H1 (cell line): ENCODE measurements around the gene PLD3. TPM values are rescaled to one million over a fixed set of nuclear protein-coding genes. Genes with fewer than 3 reads are reported as not detected.

ENCODE experiments used
- CTCF ChIA-PET: fragments of 300-600 bp; sonication (Branson Sonifier 250); formaldehyde crosslinking; loops from one replicate; lab custom pipeline; 2021; ENCODE audit not compliant: partially characterized antibody; lab: Charles Lee
- POLR2A ChIA-PET: fragments of 300-600 bp; sonication (Branson Sonifier 250); formaldehyde crosslinking; loops from one replicate; lab custom pipeline; 2021; ENCODE audit warnings: inconsistent platforms; ENCODE audit not compliant: partially characterized antibody; lab: Charles Lee
- DNase-seq, 2 experiments: peaks; one replicate each; pipeline versions ENCODE4 v3.0.0 to v3.0.0-alpha.2; 2010 to 2022; ENCODE audit warnings: low spot score in 2 of 2, low read depth in 1 of 2, mixed read lengths in 1 of 2
- FAIRE-seq: peaks from 2 replicates; lab custom pipeline; 2011; peaks lifted over from hg19 to GRCh38; lab: Jason Lieb, UNC
- H2AFZ ChIP-seq: 2 replicates; pipeline ENCODE4 v1.8.1; 2012; ENCODE audit warnings: low read length, inconsistent platforms
- H2AK5ac ChIP-seq: 2 replicates; pipeline ENCODE4 v1.6.1; 2013; ENCODE audit warnings: low read depth, low read length
- H2BK120ac ChIP-seq: replicated peaks from 2 replicates; pipeline ENCODE3; 2013; ENCODE audit warnings: low read depth, low read length, inconsistent platforms
- H2BK12ac ChIP-seq: 2 replicates; pipeline ENCODE4 v1.6.1; 2013; ENCODE audit warnings: low read depth, low read length
- H2BK15ac ChIP-seq: 2 replicates; pipeline ENCODE4 v1.6.1; 2013; ENCODE audit warnings: low read length
- H2BK20ac ChIP-seq: 2 replicates; pipeline ENCODE4 v1.6.1; 2013; ENCODE audit warnings: low read length
- H2BK5ac ChIP-seq: 2 replicates; pipeline ENCODE4 v1.6.1; 2013; ENCODE audit warnings: low read depth, low read length
- H3K14ac ChIP-seq: 2 replicates; pipeline ENCODE4 v1.6.1; 2013; ENCODE audit warnings: inconsistent platforms; ENCODE audit not compliant: insufficient read length
- H3K18ac ChIP-seq: 2 replicates; pipeline ENCODE4 v1.6.1; 2013; ENCODE audit warnings: low read length; ENCODE audit errors: extremely low read depth
- H3K23ac ChIP-seq: 2 replicates; pipeline ENCODE4 v1.6.1; 2013; ENCODE audit warnings: inconsistent platforms; ENCODE audit not compliant: insufficient read length
- H3K23me2 ChIP-seq: 2 replicates; pipeline ENCODE4 v1.6.1; 2013; ENCODE audit warnings: low read depth, low read length
- H3K27ac ChIP-seq: 2 replicates; pipeline ENCODE4 v1.6.1; 2011; ENCODE audit warnings: low read depth, low read length, inconsistent platforms
- H3K27me3 ChIP-seq, 4 experiments: replicated peaks in 1 of 4; 1 replicate in 1 of 4; 2 replicates in 3 of 4; pipeline versions ENCODE4 v1.6.1 to v1.8.1; 2011 to 2013; ENCODE audit warnings: low read length in 3 of 4, mild to moderate bottlenecking in 3 of 4, inconsistent platforms in 2 of 4, mixed read lengths in 2 of 4, moderate library complexity in 1 of 4; ENCODE audit not compliant: control insufficient read depth in 3 of 4, insufficient read depth in 3 of 4; ENCODE audit errors: extremely low read depth in 1 of 4
- H3K36me3 ChIP-seq, 4 experiments: 2 replicates each; pipeline versions ENCODE4 v1.6.1 to v1.8.1; 2011 to 2013; ENCODE audit warnings: mild to moderate bottlenecking in 4 of 4, low read length in 3 of 4, moderate library complexity in 2 of 4, control low read depth in 1 of 4, inconsistent platforms in 1 of 4; ENCODE audit not compliant: insufficient read depth in 4 of 4, control insufficient read depth in 2 of 4
- H3K4ac ChIP-seq: replicated peaks from 2 replicates; pipeline ENCODE3; 2013; ENCODE audit warnings: low read length, low read depth, mixed read lengths, inconsistent platforms; ENCODE audit not compliant: insufficient read length
- H3K4me1 ChIP-seq, 4 experiments: replicated peaks in 1 of 4; 1 replicate in 1 of 4; 2 replicates in 3 of 4; pipeline versions ENCODE4 v1.6.1 to v1.8.1; 2011 to 2013; ENCODE audit warnings: low read length in 3 of 4, inconsistent platforms in 2 of 4, mixed read lengths in 1 of 4; ENCODE audit not compliant: insufficient read depth in 4 of 4, control insufficient read depth in 3 of 4
- H3K4me2 ChIP-seq, 2 experiments: 2 replicates each; pipeline versions ENCODE4 v1.6.1 to v1.8.1; 2011 to 2013; ENCODE audit warnings: low read depth in 2 of 2, low read length in 2 of 2, control low read depth in 1 of 2, inconsistent platforms in 1 of 2, mild to moderate bottlenecking in 1 of 2; ENCODE audit not compliant: insufficient read depth in 1 of 2
- H3K4me3 ChIP-seq, 4 experiments: fragments of 200-600, 300-600 bp in 1 of 4; sonication (generic), shearing (Covaris generic), sonication (Bioruptor Twin) in 1 of 4; 2 replicates each; pipeline versions ENCODE4 v1.5.1 to v1.8.1; 2011 to 2016; ENCODE audit warnings: low read length in 4 of 4, low read depth in 3 of 4, control low read depth in 2 of 4, inconsistent platforms in 2 of 4, mild to moderate bottlenecking in 2 of 4, mixed read lengths in 1 of 4, moderate library complexity in 1 of 4; ENCODE audit not compliant: insufficient read depth in 2 of 4; ENCODE audit errors: extremely low read depth in 1 of 4
- H3K56ac ChIP-seq: replicated peaks from 2 replicates; pipeline ENCODE3; 2013; ENCODE audit warnings: low read depth, mild to moderate bottlenecking, mixed read lengths, low read length, inconsistent platforms; ENCODE audit not compliant: insufficient read length
- H3K79me1 ChIP-seq: 2 replicates; pipeline ENCODE4 v1.6.1; 2013; ENCODE audit warnings: low read depth, low read length, control low read depth
- H3K79me2 ChIP-seq, 2 experiments: 2 replicates each; pipeline versions ENCODE4 v1.6.1 to v1.8.1; 2012 to 2013; ENCODE audit warnings: low read length in 2 of 2, mild to moderate bottlenecking in 2 of 2, inconsistent platforms in 1 of 2; ENCODE audit not compliant: insufficient read depth in 2 of 2, control insufficient read depth in 1 of 2
- H3K9ac ChIP-seq, 4 experiments: replicated peaks in 1 of 4; 1 replicate in 1 of 4; 2 replicates in 3 of 4; pipeline versions ENCODE4 v1.6.1 to v1.8.1; 2011 to 2013; ENCODE audit warnings: low read depth in 3 of 4, low read length in 3 of 4, control low read depth in 2 of 4, mild to moderate bottlenecking in 2 of 4, moderate library complexity in 2 of 4, inconsistent platforms in 1 of 4; ENCODE audit errors: extremely low read depth in 1 of 4
- H3K9me3 ChIP-seq, 2 experiments: 2 replicates each; pipeline versions ENCODE4 v1.6.1 to v1.8.1; 2012 to 2013; ENCODE audit warnings: mild to moderate bottlenecking in 2 of 2, moderate library complexity in 2 of 2, control low read depth in 1 of 2, inconsistent platforms in 1 of 2, low read depth in 1 of 2, low read length in 1 of 2, mixed read lengths in 1 of 2; ENCODE audit not compliant: insufficient read depth in 2 of 2
- H4K20me1 ChIP-seq, 2 experiments: replicated peaks in 1 of 2; 2 replicates each; pipeline versions ENCODE3 to v1.8.1; 2011 to 2013; ENCODE audit warnings: inconsistent platforms in 2 of 2, low read length in 2 of 2, mild to moderate bottlenecking in 1 of 2; ENCODE audit not compliant: insufficient read depth in 2 of 2, control insufficient read depth in 1 of 2
- H4K5ac ChIP-seq: 2 replicates; pipeline ENCODE4 v1.6.1; 2013; ENCODE audit warnings: low read length, low read depth, mixed read lengths, inconsistent platforms; ENCODE audit not compliant: insufficient read length
- H4K8ac ChIP-seq: 2 replicates; pipeline ENCODE4 v1.8.0; 2013; ENCODE audit warnings: mild to moderate bottlenecking, moderate library complexity, low read length, inconsistent platforms; ENCODE audit not compliant: insufficient read depth; ENCODE audit errors: extremely low read depth
- H4K91ac ChIP-seq: replicated peaks from 2 replicates; pipeline ENCODE3; 2013; ENCODE audit warnings: low read length, mixed read lengths, inconsistent platforms; ENCODE audit not compliant: insufficient read length
- GABPA ChIP-seq: IDR thresholded peaks from 2 replicates; pipeline ENCODE4 v1.6.1; 2011; ENCODE audit warnings: mild to moderate bottlenecking, low read length, moderate library complexity, borderline replicate concordance; ENCODE audit not compliant: insufficient read depth
- WGBS, 2 experiments: shearing (Covaris generic) in 1 of 2; methylation state at CpG; one replicate each; pipeline versions ENCODE4 v1.1.6 to v1.1.7; 2013 to 2015; ENCODE audit warnings: low lambda C conversion rate in 2 of 2, mixed read lengths in 2 of 2, inconsistent platforms in 1 of 2, low coverage in 1 of 2, missing lambda C conversion rate in 1 of 2; ENCODE audit not compliant: insufficient replicate concordance in 2 of 2, insufficient coverage in 1 of 2, insufficient read length in 1 of 2; ENCODE audit errors: extremely low coverage in 1 of 2, missing lambda C conversion rate in 1 of 2; 5-methylcytosine and 5-hydroxymethylcytosine counted together
- polyA plus RNA-seq, 7 experiments: library from polyadenylated mRNA; depleted of rRNA in 3 of 7; stranded (reverse) in 5 of 7; unstranded in 2 of 7; fragments of >200 nt in 5 of 7; fragments of 200-250 nt in 2 of 7; gene quantifications; 1 replicate in 5 of 7; 2 replicates in 1 of 7; 4 replicates in 1 of 7; pipeline versions ENCODE4 v1.2.1 to v1.2.3, GENCODE V29; 2011 to 2013; ENCODE audit warnings: missing spikeins in 2 of 7, mixed read lengths in 2 of 7
- total RNA-seq: library from RNA; stranded (reverse); fragmentation: NEBNext Ultra II Directional; extraction: Animal tissue kit (Norgen Biotek cat#: 25700); gene quantifications from 2 replicates; pipeline ENCODE4 v1.2.1, GENCODE V29; 2021

Gene PLD3
- total and polyA plus RNA-seq, 2 of the 8 experiments (the other 6 are each of a cell fraction or from before 2014, with no cell fraction given) = 180 to 543 TPM

GRCh38 chr19:40315812-40316470 is 32.6 kb upstream of the PLD3 start:
- no peaks in the 10 kb centered on the region for H3K9me3 ChIP-seq
- no peak overlapping the region for H2BK15ac ChIP-seq
- H4K20me1 ChIP-seq = no peaks in the 10 kb centered on the region
- no peaks in the 10 kb centered on the region for H3K27me3 ChIP-seq
- DNase-seq = no peak
- no peaks in the 10 kb centered on the region; a peak in 2 of 8 replicates for H3K36me3 ChIP-seq
- no peak overlapping the region for H4K91ac ChIP-seq
- H3K4me2 ChIP-seq = no peak overlapping the region
- no peak overlapping the region; the same call in 1 of the 2 replicates for H3K27ac ChIP-seq
- H2AK5ac ChIP-seq = no peak overlapping the region
- H2BK12ac ChIP-seq = no peak overlapping the region
- no peak overlapping the region for H3K14ac ChIP-seq
- H3K56ac ChIP-seq = no peak overlapping the region
- no peaks in the 10 kb centered on the region for H3K79me2 ChIP-seq
- H3K4me3 ChIP-seq = no peak overlapping the region
- H3K23ac ChIP-seq = no peak overlapping the region
- 91% methylated on average over 5 of the region's 5 CpGs; no CpG with 5 or more reads in 1 of the 2 experiments for WGBS, 2 experiments
- POLR2A ChIA-PET = interaction anchor here (0.6 to 1.7 kb wide), 4 partner anchors 8 to 77 kb away, joined by 3 to 5 read pairs (median 4); no protein-coding TSS in a partner anchor
- no peaks in the 10 kb centered on the region for H3K23me2 ChIP-seq
- H2BK5ac ChIP-seq = no peak overlapping the region
- CTCF ChIA-PET = interaction anchor here (1.0 to 3.0 kb wide), 2 partner anchors 8 to 11 kb away, joined by 3 to 14 read pairs; no protein-coding TSS in a partner anchor
- H4K5ac ChIP-seq = no peak overlapping the region
- no peaks in the 10 kb centered on the region for H3K4me1 ChIP-seq
- H3K79me1 ChIP-seq = no peaks in the 10 kb centered on the region
- no peak for FAIRE-seq
- H2BK20ac ChIP-seq = no peak overlapping the region
- H2AFZ ChIP-seq = no peak overlapping the region
- no peak overlapping the region for H3K4ac ChIP-seq
- no peak overlapping the region for H2BK120ac ChIP-seq
- no peak overlapping the region for H4K8ac ChIP-seq
- no peak overlapping the region for H3K9ac ChIP-seq
- H3K18ac ChIP-seq = no peak overlapping the region
- no peak for TF ChIP-seq GABPA
